Tibial artery (tissue), 4 donors: ENCODE measurements around the gene SPDYE5.
"Not testable (repeated sequence)": the region's sequence is repeated elsewhere in the genome, so short reads cannot be mapped to it uniquely, and the experiment has no call there.

Source experiments
- DNase-seq, 2 donors: peaks; one replicate each; pipeline ENCODE4 v3.0.0-alpha.2; 2019
- H3K27ac ChIP-seq, 2 donors: fragments of 200-600 bp; sonication (generic) in 1 of 2; 1 replicate in 1 of 2; 2 replicates in 1 of 2; pipeline ENCODE4 v1.5.1; 2018 to 2019; ENCODE audit warnings: mild to moderate bottlenecking in 1 of 2
- H3K27me3 ChIP-seq, 2 donors: fragments of 200-600 bp; sonication (generic) in 1 of 2; one replicate each; pipeline versions ENCODE4 v1.5.1 to v1.6.0; 2016 to 2019
- H3K36me3 ChIP-seq, 3 donors: fragments of 200-600 bp; sonication (generic) in 2 of 3; one replicate each; pipeline ENCODE4 v1.5.1; 2016 to 2019; ENCODE audit warnings: mild to moderate bottlenecking in 2 of 3
- H3K4me1 ChIP-seq, 4 donors: fragments of 200-600 bp; sonication (generic) in 2 of 4; 1 replicate in 3 of 4; 2 replicates in 1 of 4; pipeline ENCODE4 v1.5.1; 2016 to 2019
- H3K4me3 ChIP-seq, 2 donors: fragments of 200-600 bp; sonication (generic) in 1 of 2; 1 replicate in 1 of 2; 2 replicates in 1 of 2; pipeline ENCODE4 v1.5.1; 2018 to 2019; ENCODE audit warnings: mild to moderate bottlenecking in 2 of 2
- H3K9me3 ChIP-seq, 3 donors: fragments of 200-600 bp; sonication (generic) in 1 of 3; one replicate each; pipeline ENCODE4 v1.5.1; 2016 to 2019
- CTCF ChIP-seq, 2 experiments: fragments of 200-600 bp in 1 of 2; fragments of 450-650 bp in 1 of 2; IDR thresholded peaks; one replicate each; pipeline ENCODE4 v1.5.1; 2017 to 2019; ENCODE audit warnings: antibody characterized with exemption in 2 of 2, mild to moderate bottlenecking in 1 of 2, moderate library complexity in 1 of 2
- intact Hi-C: fragments of 100-400 bp; cut with DNase I; formaldehyde crosslinking; loops from one replicate; pipeline ENCODE4 v1.15.0; 2023; ENCODE audit warnings: low total_unique reads

SPDYE5 gene

DNA sequence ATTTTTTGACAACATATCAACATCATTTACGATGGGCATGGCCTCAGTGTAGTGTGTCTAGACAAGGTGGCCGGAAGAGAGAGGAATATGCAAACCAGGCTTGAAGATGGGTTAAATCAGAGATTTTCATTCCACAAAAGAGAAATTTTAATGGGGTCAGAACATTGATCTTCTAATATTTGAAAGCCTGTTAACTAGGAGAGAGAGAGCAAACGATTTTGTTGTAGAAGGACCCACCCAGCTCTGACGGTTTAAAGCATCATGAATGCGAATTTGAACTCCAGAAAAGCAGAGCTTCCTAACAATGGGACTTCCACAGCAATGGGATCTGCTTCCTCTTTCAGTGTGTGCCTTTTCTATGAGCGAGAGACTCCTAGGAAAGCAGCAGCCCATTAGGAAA is at the start of gene SPDYE5:
SPDYE5 (plus strand) TSS at position 301 of the 400 bp plus-strand sequence. CDS start 1,728 bp downstream, outside the sequence.
- DNase-seq, H3K27me3 ChIP-seq, H3K27ac ChIP-seq, H3K9me3 ChIP-seq, H3K36me3 ChIP-seq, H3K4me1 ChIP-seq, H3K4me3 ChIP-seq, intact Hi-C loops: not testable (repeated sequence)

DNA sequence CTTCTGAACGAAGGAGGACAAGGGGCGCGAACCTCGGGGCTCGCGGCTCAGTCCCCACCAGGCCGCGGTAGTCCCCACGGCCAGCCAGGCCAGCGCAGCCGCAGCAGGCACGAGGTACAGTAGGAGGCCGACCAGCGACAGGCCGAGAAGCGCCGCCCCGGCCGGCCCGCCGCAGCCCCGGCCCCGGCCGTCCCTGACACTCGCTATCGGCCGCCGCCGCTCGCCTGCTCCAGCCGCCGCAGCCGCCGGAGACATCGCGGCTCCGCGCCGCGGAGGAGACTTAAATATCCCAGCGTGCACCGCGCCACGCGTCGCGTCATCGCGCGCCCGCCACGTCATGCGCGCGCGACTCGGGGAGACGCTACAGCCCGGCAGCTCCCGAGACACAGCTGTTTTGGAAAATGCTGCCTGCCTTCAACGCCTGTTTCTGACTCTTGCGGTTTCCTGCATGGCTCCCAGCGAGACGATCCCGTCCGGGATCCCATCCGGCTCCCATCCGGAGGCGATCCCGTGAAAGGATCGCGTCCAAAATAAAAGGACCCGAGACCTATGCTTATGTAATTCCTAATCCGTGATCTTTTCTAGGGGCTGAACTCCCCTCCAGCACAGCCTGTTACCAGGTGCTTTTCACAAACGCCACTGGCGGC is 49.5 kb upstream of the SPDYE5 start:
- H3K36me3 ChIP-seq: peaks cover 30 to 32% (median 31%) of the 10 kb centered on the region in 3 donors
- H3K4me1 ChIP-seq, intact Hi-C loops, DNase-seq, H3K9me3 ChIP-seq, H3K27me3 ChIP-seq: not testable (repeated sequence)
- peak overlapping the region; percentile 62 to 66 for H3K4me3 ChIP-seq
- H3K27ac ChIP-seq: peak overlapping the region; percentile 76 to 85

DNA sequence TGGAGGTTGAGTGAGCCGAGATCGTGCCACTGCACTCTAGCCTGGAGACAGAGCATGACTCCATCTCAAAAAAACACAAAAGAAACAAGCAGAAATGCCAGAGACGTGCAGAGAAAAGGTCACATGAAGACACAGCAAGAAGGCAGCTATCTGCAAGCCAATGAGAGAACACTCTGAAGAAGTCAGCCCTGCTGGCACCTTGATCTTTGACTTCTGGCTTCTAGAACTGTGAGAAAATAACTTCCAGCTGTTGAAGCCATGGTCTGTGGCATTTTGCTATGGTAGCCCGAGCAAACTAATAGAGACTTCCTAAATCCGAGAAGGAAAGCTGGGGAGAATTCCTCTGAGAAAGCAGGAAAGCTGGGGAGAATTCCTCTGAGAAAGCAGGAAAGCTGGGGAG is 42.2 kb upstream of the SPDYE5 start:
- H3K4me1 ChIP-seq, H3K4me3 ChIP-seq, intact Hi-C loops, H3K36me3 ChIP-seq, H3K27ac ChIP-seq, DNase-seq, H3K9me3 ChIP-seq, H3K27me3 ChIP-seq: not testable (repeated sequence)

GRCh38 chr7:75452494-75452955 is 39.6 kb upstream of the SPDYE5 start:
- H3K36me3 ChIP-seq: peaks cover 0 to 10% (median 0%) of the 10 kb centered on the region in 3 donors
- H3K27me3 ChIP-seq, H3K4me1 ChIP-seq, H3K4me3 ChIP-seq, DNase-seq, intact Hi-C loops, H3K27ac ChIP-seq, H3K9me3 ChIP-seq: not testable (repeated sequence)
- peak in 1 of 2 experiments; percentile 27 for TF ChIP-seq CTCF (IDR thresholded peaks at IDR 0.05)

DNA sequence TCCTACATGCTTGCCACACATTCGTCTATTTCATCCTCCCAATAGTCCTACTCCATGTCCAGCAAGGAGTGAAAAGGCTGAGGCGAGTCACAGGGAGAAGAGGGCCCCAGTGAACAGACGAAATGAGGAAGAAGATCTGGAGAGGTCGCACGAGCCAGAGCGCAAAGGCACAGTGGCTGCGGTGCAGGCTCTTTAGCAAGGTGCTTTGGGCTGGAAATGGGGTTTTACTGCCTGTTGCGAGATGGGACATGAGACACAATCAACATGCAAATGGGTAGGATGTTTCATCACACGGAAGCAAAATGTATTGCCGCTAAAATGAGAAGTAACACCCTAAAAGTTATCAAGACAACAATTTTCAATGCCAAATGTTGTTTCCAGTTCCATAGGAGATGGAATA is 35.7 kb upstream of the SPDYE5 start:
- H3K27ac ChIP-seq, H3K4me3 ChIP-seq, intact Hi-C loops, H3K4me1 ChIP-seq, DNase-seq, H3K27me3 ChIP-seq, H3K9me3 ChIP-seq: not testable (repeated sequence)
- H3K36me3 ChIP-seq: peaks cover 0 to 10% (median 0%) of the 10 kb centered on the region in 3 donors

GRCh38 chr7:75458034-75458433 is 34.1 kb upstream of the SPDYE5 start:
- H3K9me3 ChIP-seq, intact Hi-C loops, H3K27me3 ChIP-seq, H3K27ac ChIP-seq, H3K4me3 ChIP-seq, H3K4me1 ChIP-seq, DNase-seq: not testable (repeated sequence)
- peaks cover 0 to 10% (median 0%) of the 10 kb centered on the region in 3 donors for H3K36me3 ChIP-seq

DNA sequence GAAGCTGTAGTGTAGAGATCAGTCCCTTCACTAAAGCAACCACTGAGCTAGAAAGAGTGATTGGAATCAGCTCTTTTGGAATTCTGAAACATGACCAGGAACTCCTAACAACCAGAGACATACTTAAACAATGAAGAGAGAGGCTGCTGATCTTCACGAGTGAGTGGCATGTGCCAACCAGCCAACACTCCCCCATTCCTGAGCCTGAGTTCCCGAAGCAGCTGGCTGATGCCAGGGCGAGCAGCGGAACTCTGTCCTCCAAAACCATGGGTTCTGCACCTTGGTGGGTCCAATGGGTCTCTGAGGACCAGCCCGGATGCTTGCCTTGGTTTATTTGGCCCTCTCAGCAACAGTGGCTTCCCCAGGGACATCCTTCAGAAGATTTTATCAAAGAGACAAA is 31.6 kb upstream of the SPDYE5 start:
- H3K4me1 ChIP-seq, H3K27ac ChIP-seq, H3K4me3 ChIP-seq, DNase-seq, H3K27me3 ChIP-seq, intact Hi-C loops, H3K9me3 ChIP-seq, H3K36me3 ChIP-seq: not testable (repeated sequence)

DNA sequence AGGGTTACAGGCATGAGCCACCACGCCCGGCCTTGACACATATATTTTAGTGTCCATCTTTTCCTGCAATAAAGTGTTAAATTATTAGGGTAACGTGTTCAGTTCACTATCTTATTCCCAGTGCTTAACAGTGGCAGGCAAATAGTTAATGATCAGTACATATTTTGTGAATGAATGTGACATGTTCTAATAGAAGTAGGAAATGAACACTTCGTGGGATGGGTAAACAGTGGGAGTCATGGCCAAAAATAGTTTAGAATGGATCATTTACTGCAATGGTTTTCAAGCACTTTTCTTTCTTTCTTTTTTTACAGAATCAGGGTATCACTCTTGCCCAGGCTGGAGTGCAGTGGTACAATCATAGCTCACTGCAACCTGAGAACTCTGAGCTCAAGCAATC is 22.0 kb upstream of the SPDYE5 start:
- intact Hi-C loops, H3K9me3 ChIP-seq, H3K27ac ChIP-seq, H3K4me1 ChIP-seq, H3K4me3 ChIP-seq, H3K27me3 ChIP-seq, DNase-seq: not testable (repeated sequence)
- peaks cover 20 to 53% (median 20%) of the 10 kb centered on the region in 3 donors for H3K36me3 ChIP-seq

GRCh38 chr7:75477457-75477856 is 14.7 kb upstream of the SPDYE5 start:
- intact Hi-C loops, H3K27me3 ChIP-seq, H3K4me3 ChIP-seq, H3K27ac ChIP-seq, H3K9me3 ChIP-seq, DNase-seq, H3K4me1 ChIP-seq: not testable (repeated sequence)
- H3K36me3 ChIP-seq: peaks cover 13 to 27% (median 17%) of the 10 kb centered on the region in 3 donors

- H3K4me1 ChIP-seq, H3K27ac ChIP-seq, H3K27me3 ChIP-seq, H3K4me3 ChIP-seq, DNase-seq, H3K9me3 ChIP-seq, H3K36me3 ChIP-seq, intact Hi-C loops: not testable (repeated sequence)
Measured at GRCh38 chr7:75480313-75480712, 11.8 kb upstream of the SPDYE5 start.

- Histone ChIP-seq H3K27ac (peak overlapping the region; percentile 91 to 92), H3K4me3 (peak overlapping the region; percentile 72)
- intact Hi-C loops, H3K9me3 ChIP-seq, H3K4me1 ChIP-seq, H3K36me3 ChIP-seq, H3K27me3 ChIP-seq, DNase-seq: not testable (repeated sequence)
Measured at GRCh38 chr7:75485355-75485978, 6.7 kb upstream of the SPDYE5 start.

GRCh38 chr7:75485979-75486643 is 6.0 kb upstream of the SPDYE5 start, which contains the start of gene POM121C:
Gene POM121C, minus strand, starts transcription at chr7:75486299. Its CDS starts 44,803 bp downstream, at chr7:75441496.
- H3K36me3 ChIP-seq, H3K27me3 ChIP-seq, H3K9me3 ChIP-seq, intact Hi-C loops, H3K4me1 ChIP-seq: not testable (repeated sequence)
- peak within 1 kb of the TSS; percentile 72 for H3K4me3 ChIP-seq
- peak; percentile 96 to 97 for DNase-seq
- peak within 1 kb of the TSS; percentile 91 to 92 for H3K27ac ChIP-seq

- H3K27ac ChIP-seq, H3K9me3 ChIP-seq, H3K4me1 ChIP-seq, DNase-seq, intact Hi-C loops, H3K4me3 ChIP-seq, H3K27me3 ChIP-seq: not testable (repeated sequence)
- H3K36me3 ChIP-seq: peaks cover 4 to 20% (median 5%) of the 10 kb centered on the region in 3 donors
Measured at GRCh38 chr7:75509033-75509432, 16.9 kb downstream of the SPDYE5 start.
